GM06990 (cell line): Measurements from ENCODE around the gene TAS2R42.

Source experiments
- DNase-seq: peaks from one replicate; pipeline ENCODE4 v3.0.0-alpha.2; 2011; ENCODE audit not compliant: insufficient read length; ENCODE audit errors: extremely low read depth
- H3K27me3 ChIP-seq: replicated peaks from 2 replicates; pipeline ENCODE4 v1.6.0; 2011; ENCODE audit warnings: low read length; ENCODE audit not compliant: control insufficient read depth, insufficient read depth
- H3K36me3 ChIP-seq: 2 replicates; pipeline ENCODE4 v1.5.1; 2011; ENCODE audit warnings: low read length; ENCODE audit not compliant: control insufficient read depth, insufficient read depth
- H3K4me3 ChIP-seq: replicated peaks from 2 replicates; pipeline ENCODE4 v1.5.1; 2011; ENCODE audit warnings: low read depth, mild to moderate bottlenecking, control low read depth, low read length
- TF ChIP-seq, protein P1 (sequence below): IDR thresholded peaks from 2 replicates; pipeline ENCODE4 v1.5.1; 2011; ENCODE audit warnings: low read length, control low read depth, mild to moderate bottlenecking, inconsistent platforms; ENCODE audit not compliant: insufficient read depth, poor library complexity, severe bottlenecking

TAS2R42 gene

GRCh38 chr12:11144297-11144696 lies 42.4 kb downstream of the TAS2R42 start:
- TF ChIP-seq, protein P1, sequence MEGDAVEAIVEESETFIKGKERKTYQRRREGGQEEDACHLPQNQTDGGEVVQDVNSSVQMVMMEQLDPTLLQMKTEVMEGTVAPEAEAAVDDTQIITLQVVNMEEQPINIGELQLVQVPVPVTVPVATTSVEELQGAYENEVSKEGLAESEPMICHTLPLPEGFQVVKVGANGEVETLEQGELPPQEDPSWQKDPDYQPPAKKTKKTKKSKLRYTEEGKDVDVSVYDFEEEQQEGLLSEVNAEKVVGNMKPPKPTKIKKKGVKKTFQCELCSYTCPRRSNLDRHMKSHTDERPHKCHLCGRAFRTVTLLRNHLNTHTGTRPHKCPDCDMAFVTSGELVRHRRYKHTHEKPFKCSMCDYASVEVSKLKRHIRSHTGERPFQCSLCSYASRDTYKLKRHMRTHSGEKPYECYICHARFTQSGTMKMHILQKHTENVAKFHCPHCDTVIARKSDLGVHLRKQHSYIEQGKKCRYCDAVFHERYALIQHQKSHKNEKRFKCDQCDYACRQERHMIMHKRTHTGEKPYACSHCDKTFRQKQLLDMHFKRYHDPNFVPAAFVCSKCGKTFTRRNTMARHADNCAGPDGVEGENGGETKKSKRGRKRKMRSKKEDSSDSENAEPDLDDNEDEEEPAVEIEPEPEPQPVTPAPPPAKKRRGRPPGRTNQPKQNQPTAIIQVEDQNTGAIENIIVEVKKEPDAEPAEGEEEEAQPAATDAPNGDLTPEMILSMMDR = no peak
- no peak for DNase-seq
- Histone ChIP-seq H3K4me3 (no peak overlapping the region), H3K27me3 (no peaks in the 10 kb centered on the region), H3K36me3 (no peaks in the 10 kb centered on the region; the same call in 1 of the 2 replicates)

DNA sequence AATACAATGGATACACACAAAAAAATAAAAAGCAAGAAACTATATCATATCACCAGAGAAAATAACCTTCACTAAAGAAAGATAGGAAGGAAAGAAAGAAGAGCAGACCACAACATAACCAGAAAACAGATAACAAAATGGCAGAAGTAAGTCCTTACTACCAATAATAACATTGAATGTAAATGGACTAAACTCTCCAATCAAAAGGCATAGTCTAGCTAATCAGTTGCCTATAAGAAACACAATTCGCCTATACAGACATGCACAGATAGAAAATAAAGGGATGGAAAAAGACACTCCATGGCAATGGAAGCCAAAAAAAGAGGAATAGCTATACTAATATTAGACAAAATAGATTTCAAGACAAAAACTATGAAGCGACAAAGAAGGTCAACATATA lies 43.4 kb downstream of the TAS2R42 start:
- TF ChIP-seq, protein P1 = no peak
- H3K27me3 ChIP-seq = no peaks in the 10 kb centered on the region
- no peak for DNase-seq
- H3K36me3 ChIP-seq = no peaks in the 10 kb centered on the region; the same call in 1 of the 2 replicates
- H3K4me3 ChIP-seq = no peak overlapping the region

GRCh38 chr12:11136075-11136474 lies 50.7 kb downstream of the TAS2R42 start:
- no peaks in the 10 kb centered on the region for H3K27me3 ChIP-seq
- TF ChIP-seq, protein P1 = no peak
- no peaks in the 10 kb centered on the region for H3K36me3 ChIP-seq
- H3K4me3 ChIP-seq = no peak overlapping the region
- no peak for DNase-seq
